ENCODE results near the gene FGF18.
"Not testable (repeated sequence)": the region's sequence is repeated elsewhere in the genome, so short reads cannot be mapped to it uniquely, and the experiment has no call there.

Gene FGF18, protein sequence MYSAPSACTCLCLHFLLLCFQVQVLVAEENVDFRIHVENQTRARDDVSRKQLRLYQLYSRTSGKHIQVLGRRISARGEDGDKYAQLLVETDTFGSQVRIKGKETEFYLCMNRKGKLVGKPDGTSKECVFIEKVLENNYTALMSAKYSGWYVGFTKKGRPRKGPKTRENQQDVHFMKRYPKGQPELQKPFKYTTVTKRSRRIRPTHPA

DNA sequence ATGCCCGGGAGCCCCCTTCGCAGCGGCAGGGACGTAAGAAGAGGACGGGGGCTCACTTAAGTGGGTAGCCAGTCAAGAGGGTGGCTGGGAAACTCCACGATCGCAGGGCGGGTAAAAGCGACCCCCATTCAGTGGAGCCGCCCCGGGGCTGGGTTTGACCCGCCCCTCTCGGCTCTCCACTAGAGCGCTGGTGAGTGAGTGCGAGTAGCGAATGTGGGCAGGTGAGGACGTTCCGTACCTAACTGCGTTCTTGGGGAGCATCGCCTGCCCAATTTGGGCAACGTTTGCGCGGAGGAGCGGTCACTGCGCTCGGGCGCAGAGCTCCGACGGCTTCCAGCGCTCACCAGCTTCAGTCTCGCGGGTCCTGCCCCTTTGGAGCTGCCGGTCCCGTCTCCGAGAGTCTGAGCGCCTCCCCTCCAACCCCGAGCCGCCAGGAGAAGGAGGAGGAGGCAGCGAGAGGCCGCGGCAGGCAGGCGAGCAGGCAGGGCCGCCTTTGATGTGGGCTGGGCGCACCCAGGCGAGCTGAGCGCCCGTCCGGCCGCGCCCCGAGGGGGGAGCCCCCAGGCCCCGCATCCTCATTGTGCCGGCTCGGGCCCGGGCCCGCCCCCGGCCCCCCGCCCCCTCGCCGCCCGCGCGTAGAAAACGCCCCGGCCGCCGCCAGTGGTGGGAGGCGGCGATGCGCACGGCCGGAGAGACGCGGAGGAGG lies at the start of gene FGF18:
Gene FGF18, plus strand, starts transcription at position 666 of the 706 bp plus-strand sequence. CDS start 553 bp downstream, outside the sequence.
- H3K4me3 ChIP-seq (ENCODE audit: low read depth, low read length), result peak within 1 kb of the TSS; percentile 38
- TF ChIP-seq CTCF (IDR thresholded peaks at IDR 0.05; ENCODE audit: low read depth, low read length, missing control alignments), result no peak
- DNase-seq (ENCODE audit: low read depth), result no peak

DNA sequence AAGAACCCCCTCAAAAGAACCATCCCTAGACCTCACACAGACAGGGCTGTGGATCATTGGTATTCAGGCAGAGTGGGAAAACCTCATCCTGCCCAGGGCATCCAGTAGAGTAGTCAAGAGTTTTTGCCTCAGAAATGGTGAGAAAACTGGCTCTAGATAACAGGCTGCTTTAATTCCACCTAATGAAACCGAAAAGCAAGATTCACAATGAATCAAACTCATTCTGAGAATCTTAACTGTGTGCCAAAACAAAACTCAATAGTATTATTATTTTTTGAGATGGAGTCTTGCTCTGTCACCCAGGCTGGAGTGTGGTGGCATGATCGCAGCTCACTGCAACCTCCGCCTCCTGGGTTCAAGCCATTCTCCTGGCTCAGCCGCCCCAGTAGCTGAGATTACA lies 49.5 kb upstream of the FGF18 start:
- no peak for DNase-seq (ENCODE audit: low read depth)
- H3K4me3 ChIP-seq (ENCODE audit: low read depth, low read length), result no peak overlapping the region
- no peak for TF ChIP-seq CTCF (IDR thresholded peaks at IDR 0.05; ENCODE audit: low read depth, low read length, missing control alignments)

DNA sequence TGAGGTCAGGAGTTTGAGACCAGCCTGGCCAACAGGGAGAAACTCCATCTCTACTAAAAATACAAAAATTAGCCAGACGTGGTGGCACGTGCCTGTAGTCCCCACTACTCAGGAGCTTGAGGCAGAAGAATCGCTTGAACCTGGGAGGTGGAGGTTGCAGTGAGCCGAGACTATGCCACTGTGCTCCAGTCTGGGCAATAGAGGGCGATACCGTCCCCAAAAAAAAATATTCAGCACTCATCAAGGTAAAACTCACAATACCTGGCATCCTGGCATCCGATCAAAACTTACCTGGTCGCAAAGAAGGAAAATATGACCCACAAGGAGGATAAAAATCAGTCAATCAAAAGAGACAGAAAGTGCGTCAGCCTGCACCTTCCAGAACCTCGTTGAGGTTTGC lies 48.6 kb upstream of the FGF18 start:
- TF ChIP-seq CTCF (IDR thresholded peaks at IDR 0.05; ENCODE audit: low read depth, low read length, missing control alignments), result peak; percentile 31
- not testable (repeated sequence) for DNase-seq (ENCODE audit: low read depth); H3K4me3 ChIP-seq (ENCODE audit: low read depth, low read length)

DNA sequence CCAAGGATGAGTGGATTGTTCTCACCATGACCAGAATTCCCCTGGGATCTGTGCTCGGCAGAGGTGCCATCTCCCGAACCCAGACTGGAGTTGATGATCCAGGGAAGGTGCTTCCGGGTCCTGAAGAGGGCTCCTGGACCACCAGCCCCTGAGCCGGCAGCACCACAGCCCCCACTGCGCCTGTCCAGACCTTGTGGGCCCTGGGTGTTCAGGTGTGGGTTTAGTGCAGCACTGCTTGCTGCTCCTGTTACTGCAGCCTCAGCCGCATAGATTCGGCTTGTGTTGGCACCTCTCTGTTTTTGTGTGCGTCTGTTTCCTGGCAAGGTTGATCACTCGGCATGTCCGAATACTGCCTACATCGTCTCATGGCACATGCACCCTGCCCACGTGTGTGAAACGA lies 48.1 kb upstream of the FGF18 start:
- no peak overlapping the region for H3K4me3 ChIP-seq (ENCODE audit: low read depth, low read length)
- TF ChIP-seq CTCF (IDR thresholded peaks at IDR 0.05; ENCODE audit: low read depth, low read length, missing control alignments), result no peak
- no peak for DNase-seq (ENCODE audit: low read depth)

DNA sequence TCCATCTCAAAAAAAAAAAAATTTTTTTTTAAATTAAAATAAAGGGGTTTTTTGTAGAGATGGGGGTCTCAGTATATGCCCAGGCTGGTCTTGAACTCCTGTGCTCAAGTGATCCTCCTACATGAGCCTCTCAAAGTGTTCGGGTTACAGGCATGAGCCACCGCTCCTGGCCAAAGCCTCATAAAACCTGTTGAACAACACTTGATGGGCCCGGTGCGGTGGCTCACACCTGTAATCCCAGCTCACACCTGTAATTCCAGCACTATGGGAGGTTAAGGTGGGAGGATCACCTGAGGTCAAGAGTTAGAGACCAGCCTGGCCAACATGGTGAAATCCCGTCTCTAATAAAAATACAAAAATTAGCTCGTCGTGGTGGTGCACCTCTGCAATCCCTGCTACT lies 39.5 kb upstream of the FGF18 start:
- DNase-seq (ENCODE audit: low read depth), result no peak
- no peak overlapping the region for H3K4me3 ChIP-seq (ENCODE audit: low read depth, low read length)
- no peak for TF ChIP-seq CTCF (IDR thresholded peaks at IDR 0.05; ENCODE audit: low read depth, low read length, missing control alignments)

GRCh38 chr5:171384416-171384815 lies 35.0 kb upstream of the FGF18 start:
- not testable (repeated sequence) for H3K4me3 ChIP-seq (ENCODE audit: low read depth, low read length); DNase-seq (ENCODE audit: low read depth)

- not testable (repeated sequence) for DNase-seq (ENCODE audit: low read depth); H3K4me3 ChIP-seq (ENCODE audit: low read depth, low read length)
Observed at GRCh38 chr5:171384999-171385398, 34.4 kb upstream of the FGF18 start.

DNA sequence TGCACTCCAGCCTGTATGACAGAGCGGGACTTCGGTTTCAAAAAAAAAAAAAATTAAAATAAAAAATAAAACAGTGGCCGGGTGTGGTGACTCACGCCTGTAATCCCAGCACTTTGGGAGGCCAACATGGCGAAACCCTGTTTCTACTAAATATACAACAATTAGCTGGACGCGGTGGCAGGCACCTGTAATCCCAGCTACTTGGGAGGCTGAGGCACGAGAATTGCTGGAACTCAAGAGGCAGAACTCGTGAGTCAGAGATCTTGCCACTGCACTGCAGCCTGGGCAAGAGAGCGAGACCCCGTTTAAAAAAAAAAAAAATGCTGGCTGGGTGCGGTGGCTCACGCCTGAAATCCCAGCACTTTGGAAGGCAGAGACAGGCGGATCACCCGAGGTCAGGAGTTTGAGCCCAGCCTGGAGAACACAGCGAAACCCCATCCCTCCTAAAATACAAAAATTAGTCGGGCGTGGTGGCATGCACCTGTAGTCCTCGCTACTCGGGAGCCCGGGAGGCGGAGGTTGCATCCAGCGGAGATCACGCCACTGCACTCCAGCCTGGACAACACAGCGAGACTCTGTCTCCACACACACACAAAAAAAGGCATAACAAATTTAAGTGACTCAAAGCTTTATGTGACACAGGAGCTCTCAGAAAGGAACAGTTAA lies 33.3 kb upstream of the FGF18 start:
- DNase-seq (ENCODE audit: low read depth), result no peak
- no peak for TF ChIP-seq CTCF (IDR thresholded peaks at IDR 0.05; ENCODE audit: low read depth, low read length, missing control alignments)
- H3K4me3 ChIP-seq (ENCODE audit: low read depth, low read length), result no peak overlapping the region

All from GM12864 (cell line).